Activated CD4-positive, alpha-beta T cell treated with anti-CD3 and anti-CD28 coated beads, Interleukin-2, Interleukin-4, amounts not matched to agents 100 ng/mL and 50 ng/mL, durations not matched to agents 16 hours and 8 hours (primary cell): ENCODE results near the gene BMX.

Experiments
- DNase-seq: peaks from one replicate; pipeline ENCODE4 v3.0.0-alpha.2; 2020; ENCODE audit warnings: low spot score

Gene BMX

DNA sequence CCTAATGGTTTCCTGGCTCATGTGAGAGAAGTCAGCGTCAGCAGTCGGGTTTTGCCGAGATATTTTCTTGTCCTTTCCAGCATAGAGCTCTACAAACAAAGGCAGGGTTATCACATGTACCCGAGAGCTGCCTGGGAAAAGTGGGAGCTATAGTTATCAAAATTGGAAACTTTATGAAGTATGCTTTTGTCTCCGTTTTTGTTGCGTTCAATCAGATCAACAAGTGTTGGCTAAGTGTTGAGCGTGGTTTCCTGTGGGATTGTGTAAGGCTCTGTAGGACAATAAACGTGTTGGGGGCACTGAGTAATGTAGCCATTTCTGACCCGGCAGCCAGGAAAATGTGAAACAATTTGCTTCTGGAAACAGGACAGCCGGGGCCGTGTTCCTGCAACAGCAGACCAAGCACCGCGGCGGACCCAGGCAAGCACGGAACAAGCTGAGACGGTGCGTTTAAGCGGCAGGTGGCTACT is at the start of gene BMX:
TSS of gene BMX (plus strand) at position 311 of the 470 bp plus-strand sequence. CDS start 7,547 bp downstream, outside the sequence.
- DNase-seq, result no peak

DNA sequence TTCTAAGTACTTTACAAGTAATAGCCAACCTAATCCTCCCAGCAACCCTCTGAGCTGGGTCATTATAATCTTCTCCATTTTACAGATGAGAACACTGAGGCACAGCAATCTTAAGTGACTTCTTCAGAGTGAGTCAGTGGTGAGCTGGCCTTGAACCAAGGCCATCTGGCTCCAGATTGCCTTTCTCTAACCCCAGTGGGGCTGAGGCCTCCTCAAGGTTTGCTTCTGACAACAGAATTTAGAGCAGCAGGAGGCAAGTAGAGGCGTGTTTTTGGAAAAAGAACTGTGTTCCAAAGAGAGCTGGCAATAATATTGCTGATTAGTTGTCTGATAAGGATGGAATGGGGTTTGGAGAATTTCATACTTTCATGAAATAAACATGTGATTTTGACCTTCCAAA is 48.7 kb upstream of the BMX start:
- DNase-seq, result no peak

DNA sequence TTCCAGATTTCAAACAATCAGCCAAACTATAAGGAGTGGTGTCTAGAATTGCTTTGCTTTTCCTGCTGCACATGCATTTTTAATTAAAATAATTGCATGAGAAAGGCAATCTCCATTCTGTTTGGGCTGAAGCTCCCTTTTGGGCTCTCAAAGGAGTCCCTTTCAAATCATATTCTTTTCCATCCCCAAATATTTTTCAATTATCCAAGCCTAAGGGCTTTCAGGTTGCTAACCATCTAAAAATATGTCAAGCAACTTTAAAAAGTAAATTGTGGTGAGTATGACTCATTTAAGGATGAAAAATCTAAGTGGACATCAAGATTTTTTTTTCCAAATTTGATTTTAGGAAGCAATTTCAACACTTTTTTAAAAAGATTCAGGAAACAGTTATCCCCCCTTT is 35.9 kb upstream of the BMX start:
- no peak for DNase-seq

DNA sequence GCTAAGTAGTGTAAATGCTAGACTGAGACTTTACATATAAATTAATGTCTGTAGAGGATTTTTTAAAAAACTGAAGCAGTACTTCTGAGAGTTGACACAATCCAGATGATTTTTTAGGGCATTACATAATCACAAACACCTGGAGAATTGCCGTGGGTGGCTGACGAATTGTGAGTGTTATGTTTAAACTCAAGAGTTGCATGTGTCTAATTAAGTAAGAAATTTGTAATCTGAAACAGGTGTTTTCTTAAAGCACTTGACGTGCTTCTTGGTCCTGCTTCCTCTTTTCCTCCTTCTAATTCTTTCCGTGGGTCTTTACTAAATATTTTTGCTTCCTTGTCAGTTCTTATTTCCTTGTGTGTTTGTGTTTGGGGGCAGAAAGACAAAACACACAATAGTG is 35.3 kb upstream of the BMX start:
- no peak for DNase-seq

DNA sequence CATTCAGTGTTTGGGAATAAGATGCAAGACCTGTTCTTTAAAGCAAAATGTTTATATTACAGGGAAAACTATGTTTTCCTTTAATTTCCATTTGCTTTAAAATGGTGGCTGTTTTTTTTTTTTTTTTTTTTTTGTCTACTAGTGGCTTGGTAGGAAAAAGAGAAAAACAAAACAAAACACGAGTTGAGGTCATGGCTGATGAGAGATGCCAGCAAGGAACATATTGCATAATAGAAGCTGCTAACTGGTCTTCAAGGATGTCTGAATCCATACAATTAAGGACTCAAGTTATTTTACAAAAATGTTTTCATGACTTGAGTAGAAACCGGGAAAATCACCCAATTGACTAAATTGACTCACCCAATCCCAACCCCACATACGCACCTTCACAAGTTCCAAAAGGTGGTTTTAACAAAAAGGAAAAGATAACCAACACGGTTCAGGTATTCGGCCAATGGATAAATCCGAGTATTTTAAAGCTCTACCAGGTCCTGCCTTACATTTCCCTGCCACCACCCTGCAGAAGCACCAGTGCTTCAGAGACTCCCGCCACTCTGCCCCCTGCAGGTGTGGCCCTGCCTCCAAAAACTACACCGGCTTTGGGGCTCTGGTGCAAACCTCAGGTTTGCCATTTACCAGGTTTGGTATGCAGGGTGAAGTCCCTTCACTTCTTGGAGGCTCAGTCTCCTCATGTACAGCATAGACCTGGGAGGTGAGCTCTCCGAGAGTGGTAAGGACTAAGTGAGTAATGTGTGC is 34.5 kb upstream of the BMX start:
- DNase-seq, result no peak

DNA sequence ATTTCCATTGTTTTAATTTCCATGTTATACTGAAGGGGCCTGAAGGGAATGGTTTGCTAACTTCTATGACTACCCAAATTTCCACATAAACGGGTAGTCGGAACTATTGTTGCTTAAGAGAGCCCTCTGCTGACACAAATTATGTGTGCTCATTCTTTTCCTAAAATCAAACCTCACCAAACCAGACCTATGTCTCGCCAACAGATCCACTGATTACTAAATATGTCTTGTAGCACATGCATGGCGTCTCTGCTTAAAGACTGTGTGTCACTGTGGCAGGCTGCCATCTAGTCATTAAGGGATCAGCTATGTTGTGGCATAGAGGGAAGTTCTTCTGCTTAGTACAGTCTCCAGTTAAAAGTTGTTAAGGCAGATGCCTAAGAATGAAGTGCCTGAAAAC is 32.6 kb upstream of the BMX start:
- peak; percentile 18 for DNase-seq

DNA sequence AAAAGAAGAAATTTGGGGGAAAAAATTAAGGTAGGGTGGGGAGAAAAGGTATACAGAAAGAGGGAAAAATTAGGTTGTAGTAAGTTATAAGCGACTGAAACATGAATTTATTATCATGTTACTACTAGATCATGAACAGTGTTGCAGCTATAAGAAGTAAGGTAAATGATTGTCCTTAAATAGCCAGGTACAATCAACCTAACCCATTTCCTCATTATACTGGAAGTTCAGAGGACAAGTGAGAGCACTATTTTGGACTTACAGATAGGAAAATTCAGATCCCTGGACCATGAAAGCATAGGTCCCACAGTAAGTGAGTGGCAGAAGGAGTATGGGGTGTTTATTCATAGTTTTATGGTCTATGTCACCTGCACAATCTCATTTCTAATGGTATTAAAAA is 31.0 kb upstream of the BMX start:
- DNase-seq, result no peak

DNA sequence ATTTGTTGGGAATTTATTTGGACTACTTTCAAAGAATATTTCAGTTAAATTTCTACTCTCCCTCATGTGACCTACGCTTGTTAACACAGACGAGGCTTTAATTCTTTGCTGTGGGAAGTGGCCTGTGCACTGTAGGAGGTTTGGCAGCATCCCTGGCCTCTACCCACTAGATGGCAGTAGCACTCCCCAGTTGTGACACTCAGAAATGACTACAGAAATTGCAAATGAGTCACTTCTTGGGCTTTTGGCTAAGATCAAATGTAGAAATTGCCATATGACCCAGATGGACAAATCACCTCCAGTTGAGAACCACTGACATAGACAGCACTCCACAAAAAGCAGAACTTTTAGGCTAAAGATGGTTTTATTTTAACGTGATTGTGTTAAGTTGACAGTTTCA is 29.6 kb upstream of the BMX start:
- peak; percentile 74 for DNase-seq

DNA sequence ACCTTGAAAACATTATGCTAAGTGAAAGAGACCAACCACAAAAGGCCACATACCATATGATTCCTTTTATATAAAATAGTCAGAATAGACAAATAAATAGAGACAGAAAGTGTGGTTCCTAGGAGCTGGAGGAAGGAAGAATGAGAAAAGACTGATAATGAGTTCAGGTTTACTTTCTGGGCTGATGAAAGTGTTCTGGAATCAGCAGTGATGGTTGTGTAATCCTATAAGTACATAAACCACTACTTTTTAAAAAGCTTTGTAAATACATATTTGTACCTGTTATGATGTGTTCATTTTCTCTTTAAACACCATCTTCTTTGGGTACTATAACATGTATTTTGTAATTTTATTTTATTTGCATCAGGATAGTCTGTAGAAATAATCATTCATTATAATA is 28.1 kb upstream of the BMX start:
- no peak for DNase-seq

DNA sequence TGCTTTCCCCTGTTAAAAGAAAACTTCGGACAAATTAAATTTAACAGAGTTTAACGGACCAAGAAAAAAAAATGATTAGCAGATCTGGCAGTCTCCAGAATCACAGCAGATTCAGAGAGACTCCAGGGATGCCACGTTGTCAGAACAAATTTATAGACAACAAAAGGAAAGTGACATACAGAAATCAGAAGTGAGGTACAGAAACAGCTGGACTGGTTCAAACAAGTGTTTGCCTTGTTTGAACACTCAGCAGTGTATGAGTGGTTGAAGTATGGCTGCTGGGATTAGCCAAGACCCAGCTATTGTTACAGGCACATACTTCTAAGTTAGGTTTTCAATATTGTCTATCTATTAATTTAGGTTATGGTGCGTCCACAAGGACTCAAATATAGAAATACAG is 26.6 kb upstream of the BMX start:
- DNase-seq, result no peak

DNA sequence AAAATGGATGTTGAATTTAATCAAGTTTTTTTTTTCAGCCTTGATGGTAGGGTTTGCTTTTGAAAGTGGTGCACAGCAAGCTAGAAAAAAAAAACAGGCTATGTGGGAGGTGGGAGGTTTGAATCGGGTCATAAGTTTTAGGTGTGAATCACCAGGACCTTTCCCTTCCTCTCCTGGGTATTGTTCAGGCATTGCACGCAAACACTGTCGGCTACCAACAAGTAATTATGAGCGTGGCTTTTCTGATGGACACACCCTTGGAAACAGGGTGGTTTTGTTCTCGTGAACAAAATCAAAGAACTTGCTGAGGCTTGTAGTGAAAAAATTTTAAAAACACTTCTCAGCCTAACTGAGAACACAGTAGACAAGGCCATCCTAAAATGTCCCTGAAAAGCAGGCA is 25.6 kb upstream of the BMX start:
- DNase-seq, result no peak

DNA sequence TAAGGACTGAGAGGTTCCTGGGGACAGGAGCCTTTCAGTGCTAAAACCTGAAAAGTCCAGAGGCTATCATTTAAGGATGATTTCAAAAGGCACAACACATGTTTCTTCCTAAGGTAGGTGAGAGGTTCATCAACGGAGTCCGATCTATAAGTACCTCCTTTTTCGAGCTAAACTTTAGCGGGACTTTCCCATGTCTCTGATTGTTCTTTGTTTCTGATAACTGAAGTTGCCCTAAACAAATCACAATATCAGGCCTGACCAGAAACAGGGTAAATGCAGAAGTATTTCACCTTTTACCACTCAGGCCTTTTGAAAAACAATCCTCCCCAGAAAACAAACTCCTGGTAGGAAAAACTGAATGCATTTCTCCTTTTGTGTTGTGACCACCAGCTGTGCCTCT is 25.1 kb upstream of the BMX start:
- DNase-seq, result no peak

DNA sequence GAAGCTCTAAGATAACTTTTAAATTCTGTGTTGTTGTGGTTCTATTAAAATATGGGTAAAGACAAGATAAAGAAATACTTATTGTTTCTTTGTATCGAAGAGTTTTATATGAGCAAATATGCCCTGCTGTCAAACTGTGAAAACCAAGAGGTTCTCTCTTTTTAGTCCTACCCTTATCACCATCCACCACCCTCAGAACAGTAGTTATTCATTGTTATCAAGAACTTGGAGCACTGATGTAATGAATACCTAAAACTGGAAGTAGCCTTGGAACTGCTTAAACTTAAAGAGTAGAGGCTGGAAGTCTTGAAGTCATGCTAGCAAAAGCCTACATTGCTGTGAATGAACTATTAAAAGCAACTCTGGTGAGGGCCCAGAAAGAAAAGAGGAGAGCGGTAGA is 16.7 kb upstream of the BMX start:
- no peak for DNase-seq

DNA sequence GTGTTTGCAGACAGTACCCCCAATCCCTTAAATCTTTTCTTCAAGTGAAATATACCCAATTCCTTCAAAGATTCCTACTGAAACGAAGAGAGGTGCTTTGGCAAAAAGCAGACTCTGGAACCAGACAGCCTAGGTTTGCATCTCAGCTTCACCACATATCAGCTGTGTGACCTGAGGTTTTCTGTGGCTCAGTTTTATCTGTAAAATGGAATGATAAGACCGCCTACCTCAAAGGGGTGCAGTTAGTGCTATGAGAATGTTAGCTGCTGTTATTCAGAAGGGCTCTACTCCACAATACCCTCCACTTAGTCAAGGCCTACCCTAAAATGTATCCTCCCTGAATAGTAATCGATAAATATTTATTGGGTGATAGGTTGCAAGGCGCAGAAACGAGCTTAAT is 8.1 kb upstream of the BMX start:
- DNase-seq, result no peak

DNA sequence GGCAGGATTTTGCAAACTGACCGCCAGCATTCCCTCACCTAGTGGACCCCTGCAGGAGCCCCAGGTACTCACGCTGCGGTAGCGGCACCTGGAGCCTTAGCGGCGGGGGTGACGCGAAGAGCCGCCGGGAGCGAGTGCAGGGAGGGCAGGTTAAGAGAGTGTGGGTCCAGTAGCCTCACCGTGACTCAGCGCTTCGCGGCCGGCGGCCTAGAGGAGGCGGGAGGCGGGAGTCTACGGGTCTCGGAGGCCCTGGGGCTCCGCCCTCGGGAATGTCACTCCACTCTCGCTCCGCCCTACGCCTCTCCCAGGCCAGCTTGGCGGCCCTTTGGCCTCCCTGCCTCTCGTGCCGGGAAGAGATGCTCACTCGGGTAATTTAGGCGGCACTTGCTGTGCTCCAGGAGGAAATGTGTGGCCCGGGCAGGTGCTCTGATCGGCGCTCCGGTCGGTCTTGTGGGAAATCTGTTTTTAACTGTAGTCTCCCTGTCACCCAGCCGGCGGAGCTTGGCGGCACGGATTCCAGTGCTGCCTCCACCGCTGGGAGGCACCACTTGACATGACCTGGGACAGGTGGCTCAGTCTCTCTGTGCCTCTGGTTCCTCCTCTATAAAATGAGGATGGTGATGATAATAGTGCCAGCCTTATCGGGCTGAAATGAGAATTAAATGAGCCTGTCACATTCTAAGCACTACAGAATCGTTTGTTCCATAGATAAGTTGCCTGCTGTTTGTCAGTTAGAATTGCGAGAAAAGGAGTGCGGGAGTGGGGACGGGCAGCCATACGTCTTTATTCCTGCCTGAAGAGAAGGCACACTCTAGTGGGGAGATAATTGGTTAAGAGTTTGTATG is 7.3 kb upstream of the BMX start, which contains the start of gene PIR:
TSS of gene PIR (minus strand) at position 216 of the 845 bp plus-strand sequence. CDS start 2,076 bp downstream, outside the sequence.
- peak; percentile 75 for DNase-seq

DNA sequence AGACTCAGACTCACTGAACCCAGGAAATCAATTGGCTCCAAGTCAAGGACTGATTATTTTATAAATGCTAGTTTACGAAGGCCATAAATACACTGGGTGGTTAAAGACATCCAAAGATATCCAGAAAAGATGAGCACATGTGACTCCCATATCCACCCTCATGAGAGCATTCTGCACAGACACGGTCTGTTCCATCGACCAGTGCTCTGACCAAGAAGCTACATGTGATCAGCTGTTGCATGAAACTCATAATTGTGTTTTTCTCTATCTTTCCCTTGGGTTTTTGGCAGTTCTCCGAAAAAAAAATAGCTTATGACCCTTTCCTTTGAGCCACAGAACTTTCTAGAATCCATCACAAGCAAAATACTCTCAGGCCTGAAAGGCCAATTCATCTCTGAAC is 4.8 kb upstream of the BMX start:
- DNase-seq, result no peak

DNA sequence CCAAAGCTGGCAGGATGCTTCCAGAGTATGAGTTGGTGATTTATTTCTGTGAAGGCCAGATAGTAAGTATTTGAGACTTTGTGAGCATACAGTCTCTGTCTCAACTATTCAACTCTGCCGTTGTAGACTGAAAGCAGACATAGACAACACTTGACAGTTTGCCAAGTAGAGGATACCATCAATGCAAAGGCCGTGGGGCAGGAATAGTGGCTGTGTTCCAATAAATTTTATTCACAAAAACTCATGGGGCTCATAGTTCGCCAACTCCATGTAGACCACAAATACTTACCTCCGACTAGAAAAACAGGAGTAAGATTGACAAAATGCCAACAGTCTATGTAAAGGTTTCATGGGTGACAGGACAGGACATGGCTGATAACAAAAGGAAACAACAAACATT is 3.8 kb upstream of the BMX start:
- no peak for DNase-seq

DNA sequence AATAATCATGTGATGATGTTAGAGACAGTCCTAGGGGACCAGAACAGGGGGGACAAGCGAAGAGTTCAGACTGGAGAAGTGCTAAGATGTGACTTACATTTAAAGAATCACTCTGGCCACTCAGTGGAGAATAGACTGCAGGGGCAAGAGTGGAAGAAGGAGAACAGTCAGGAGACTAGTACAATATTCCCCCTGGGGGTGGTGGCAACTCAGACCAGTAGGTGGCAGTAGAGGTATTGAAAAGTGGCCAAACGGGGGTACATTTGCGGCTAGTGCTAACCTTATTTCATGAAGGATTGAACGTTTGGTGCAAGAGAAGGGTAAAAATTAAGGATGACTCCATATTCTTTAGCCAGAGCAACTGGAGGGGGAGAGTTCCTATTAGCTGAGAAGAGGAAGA is 2.7 kb upstream of the BMX start:
- DNase-seq, result peak; percentile 67

DNA sequence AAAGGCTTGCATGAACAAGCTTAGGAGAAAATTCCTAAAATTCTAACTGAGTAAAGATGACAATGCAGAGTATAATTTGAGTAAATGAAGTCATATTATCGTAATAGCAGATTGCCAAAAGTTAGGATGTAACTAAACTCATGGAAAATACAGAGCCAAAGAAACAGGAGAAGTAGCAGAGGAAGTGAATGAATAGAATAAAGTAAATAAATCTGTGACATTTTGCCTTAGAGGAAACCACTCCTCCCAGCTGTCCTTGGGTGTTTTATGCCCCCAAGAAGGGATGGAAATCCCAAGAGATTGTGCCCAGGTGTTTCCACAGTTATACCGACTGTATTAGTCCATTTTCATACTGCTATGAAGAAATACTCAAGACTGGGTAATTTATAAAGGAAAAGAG is 1.9 kb upstream of the BMX start:
- DNase-seq, result no peak

DNA sequence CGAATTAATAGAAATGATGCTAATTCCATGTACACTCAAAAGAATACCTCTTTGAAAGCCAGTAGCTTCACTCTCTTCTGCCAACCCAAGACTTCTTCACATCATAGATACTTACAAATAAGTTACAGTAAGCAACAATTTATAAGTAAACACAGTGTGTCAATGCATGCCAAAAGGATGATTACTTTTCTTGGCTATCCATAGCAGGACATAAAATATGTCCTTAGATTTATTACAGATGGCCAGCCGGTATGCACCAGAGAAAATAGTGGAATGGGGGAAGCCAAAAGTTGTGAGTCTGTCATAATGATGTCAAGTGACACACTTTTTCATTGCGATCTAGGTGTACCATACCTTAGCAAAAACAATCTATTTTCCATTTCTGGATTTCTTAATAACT is 631 bp upstream of the BMX start:
- no peak for DNase-seq

DNA sequence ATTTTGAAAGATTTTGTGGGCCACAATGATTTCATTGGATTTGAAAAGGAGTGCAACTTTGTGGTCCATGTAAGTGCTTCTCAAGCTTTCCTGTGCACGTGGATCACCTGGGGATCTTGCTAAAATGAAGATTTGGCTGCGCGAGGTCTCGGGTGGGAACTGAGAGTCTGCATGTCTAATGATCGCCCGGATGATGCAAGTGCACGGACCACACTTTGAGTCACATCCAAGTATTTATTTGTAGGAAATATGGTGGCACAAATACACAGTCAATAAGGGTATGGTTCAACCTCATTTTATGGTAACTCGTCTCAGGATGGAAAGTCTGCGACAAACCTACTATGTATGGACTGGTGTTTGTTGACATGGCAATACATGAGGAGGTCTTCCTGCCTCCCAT is 899 bp downstream of the BMX start:
- no peak for DNase-seq

DNA sequence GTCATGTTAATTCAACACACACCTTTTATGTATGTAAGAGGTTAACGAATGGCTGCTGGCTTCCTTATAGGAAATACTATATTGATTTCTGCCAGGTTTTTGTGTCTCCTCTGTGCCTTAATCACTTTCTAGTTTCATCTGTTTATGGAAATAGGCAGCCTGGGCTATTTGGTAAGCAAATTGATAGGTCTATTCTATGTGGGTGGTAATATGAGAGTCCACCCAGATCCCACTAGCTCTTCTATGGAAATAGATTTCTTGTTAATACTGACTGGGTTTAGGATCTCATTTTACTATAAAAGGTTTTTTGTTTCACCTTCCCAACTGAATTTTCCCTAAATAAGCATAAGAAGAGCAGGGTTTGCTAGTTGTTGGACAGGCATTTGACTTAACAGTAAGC is 4.1 kb downstream of the BMX start:
- no peak for DNase-seq

DNA sequence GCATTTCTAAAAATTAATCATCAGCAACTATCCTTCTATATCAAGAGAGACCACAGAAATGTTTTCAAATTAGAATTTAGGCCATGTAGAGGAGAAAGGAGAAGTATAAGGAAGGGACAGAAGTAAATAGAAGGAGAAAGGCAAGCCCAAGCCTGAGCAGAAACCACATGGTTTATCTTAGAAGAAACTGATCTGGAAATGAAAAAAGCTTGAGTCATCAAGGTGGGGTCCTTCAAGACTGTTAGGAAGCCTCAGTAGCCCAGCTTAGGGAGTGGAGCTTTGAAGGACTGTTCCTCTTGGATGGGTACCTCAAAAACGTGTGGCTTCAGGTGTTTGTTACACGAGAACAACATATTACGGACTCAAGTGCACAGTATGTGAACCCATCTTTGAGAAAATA is 4.5 kb downstream of the BMX start:
- DNase-seq, result no peak
